Gastrocnemius medialis (tissue), 4 donors: ENCODE measurements around the gene FREM2. TPM values are rescaled to one million over a fixed set of nuclear protein-coding genes. Genes with fewer than 3 reads are reported as not detected.

ENCODE experiments used
- ATAC-seq, 2 donors: fragments of 150-250 bp; one replicate each; pipeline ENCODE4 v1.9.1; 2016
- DNase-seq, 2 donors: peaks; one replicate each; pipeline ENCODE4 v3.0.0-alpha.2; 2019
- H3K27ac ChIP-seq, 4 donors: fragments of 200-600 bp; sonication (generic); 1 replicate in 1 of 4; 2 replicates in 3 of 4; pipeline ENCODE4 v1.5.1; 2016 to 2018; ENCODE audit warnings: mild to moderate bottlenecking in 2 of 4, moderate library complexity in 1 of 4
- H3K27me3 ChIP-seq, 3 donors: fragments of 200-600 bp; sonication (generic) in 2 of 3; 1 replicate in 1 of 3; 2 replicates in 2 of 3; pipeline versions ENCODE4 v1.5.1 to v1.6.0; 2016 to 2019; ENCODE audit warnings: mild to moderate bottlenecking in 1 of 3, moderate library complexity in 1 of 3
- H3K36me3 ChIP-seq, 2 donors: fragments of 200-600 bp; sonication (generic) in 1 of 2; one replicate each; pipeline ENCODE4 v1.5.1; 2017 to 2018
- H3K4me1 ChIP-seq, 2 donors: fragments of 200-600 bp; sonication (generic) in 1 of 2; one replicate each; pipeline ENCODE4 v1.5.1; 2016 to 2017; ENCODE audit warnings: mild to moderate bottlenecking in 2 of 2
- H3K4me3 ChIP-seq, 4 donors: fragments of 200-600 bp; sonication (generic) in 3 of 4; 1 replicate in 1 of 4; 2 replicates in 3 of 4; pipeline ENCODE4 v1.5.1; 2016 to 2019; ENCODE audit warnings: mild to moderate bottlenecking in 2 of 4
- H3K9me3 ChIP-seq, 3 donors: fragments of 200-600 bp; sonication (generic) in 2 of 3; 1 replicate in 1 of 3; 2 replicates in 2 of 3; pipeline ENCODE4 v1.5.1; 2016 to 2019
- CTCF ChIP-seq, 5 experiments: fragments of 450-650 bp in 3 of 5; fragments of 200-600 bp in 2 of 5; sonication (generic) in 2 of 5; IDR thresholded peaks in 4 of 5; conservative IDR thresholded peaks in 1 of 5; 1 replicate in 4 of 5; 2 replicates in 1 of 5; pipeline ENCODE4 v1.5.1; 2016 to 2019; ENCODE audit warnings: antibody characterized with exemption in 5 of 5, mild to moderate bottlenecking in 3 of 5, moderate library complexity in 3 of 5
- POLR2A ChIP-seq, 2 donors: fragments of 450-650 bp; IDR thresholded peaks; one replicate each; pipeline ENCODE4 v1.6.1; 2017; ENCODE audit warnings: antibody characterized with exemption in 2 of 2, mild to moderate bottlenecking in 2 of 2, moderate library complexity in 2 of 2
- in situ Hi-C, 4 donors: fragments of 200-750 bp; cut with MboI; loops; one replicate each; pipeline versions ENCODE4 v1.15.0 to v1.8.0; 2017; ENCODE audit warnings: low sequenced_read_pairs in 4 of 4
- intact Hi-C: fragments of 100-400 bp; cut with DNase I; formaldehyde crosslinking; loops from one replicate; pipeline ENCODE4 v1.15.1; 2023; ENCODE audit warnings: low total_unique reads
- total RNA-seq, 4 donors: library from RNA; depleted of rRNA; stranded (reverse); fragments of >200 nt; gene quantifications; one replicate each; pipeline versions ENCODE4 v1.1.0 to v1.2.3, GENCODE V29; 2016

FREM2 gene
- total RNA-seq, 4 donors from 2014 or later: 1.3 to 6.4 (median 2.4) TPM

DNA sequence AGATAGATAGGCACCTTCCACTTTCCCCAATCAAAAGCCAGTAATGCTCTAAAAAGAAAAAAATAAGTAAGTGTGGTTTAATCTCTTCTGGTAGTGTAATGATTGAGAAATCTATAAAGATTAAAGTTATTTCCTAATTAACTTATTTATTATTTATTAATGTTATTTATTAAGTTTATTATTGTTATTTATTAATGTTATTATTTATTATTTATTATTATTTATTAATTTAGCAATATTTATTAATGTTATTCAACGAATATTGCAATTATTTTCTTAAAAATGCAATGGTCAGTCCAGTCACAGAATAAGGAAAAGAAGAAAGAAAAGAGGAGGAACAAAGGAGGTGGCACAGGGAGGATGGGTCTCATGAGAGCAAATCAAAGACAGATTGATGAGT, 100.7 kb downstream of the FREM2 start:
- no peak for ATAC-seq
- in situ Hi-C loops (no loop called here), intact Hi-C loops (no loop called here)
- Histone ChIP-seq H3K4me1 (no peaks in the 10 kb centered on the region), H3K9me3 (no peaks in the 10 kb centered on the region), H3K27ac (no peak overlapping the region), H3K36me3 (no peaks in the 10 kb centered on the region), H3K4me3 (no peak overlapping the region), H3K27me3 (no peaks in the 10 kb centered on the region)
- TF ChIP-seq CTCF (IDR thresholded peaks at IDR 0.05 in 4 of 5, conservative IDR thresholded peaks at IDR 0.05 in 1 of 5): no peak
- TF ChIP-seq POLR2A (IDR thresholded peaks at IDR 0.05): no peak
- no peak for DNase-seq

DNA sequence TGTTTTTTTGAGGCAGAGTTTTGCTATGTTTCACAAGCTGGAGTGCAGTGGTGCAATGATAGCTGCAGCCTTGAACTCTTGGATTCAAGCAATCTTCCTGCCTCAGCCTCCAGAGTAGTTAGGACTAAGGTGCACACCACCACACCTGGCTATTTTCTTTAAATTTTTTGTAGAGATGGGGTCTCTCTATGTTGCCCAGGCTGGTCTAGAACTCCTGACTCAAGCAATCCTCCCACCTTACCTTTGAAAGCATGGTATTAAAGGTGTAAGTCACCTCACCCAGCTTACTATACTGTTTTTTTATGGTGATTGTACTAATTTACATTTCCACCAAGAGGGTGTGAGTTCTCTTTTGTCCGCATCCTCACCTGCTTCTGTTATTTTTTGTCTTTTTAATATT, 110.0 kb downstream of the FREM2 start:
- ATAC-seq (no peak), DNase-seq (no peak)
- intact Hi-C loops (no loop called here), in situ Hi-C loops (no loop called here)
- no peaks in the 10 kb centered on the region for H3K4me1 ChIP-seq
- no peaks in the 10 kb centered on the region for H3K36me3 ChIP-seq
- no peak overlapping the region for H3K27ac ChIP-seq
- TF ChIP-seq POLR2A (IDR thresholded peaks at IDR 0.05): no peak
- TF ChIP-seq CTCF (IDR thresholded peaks at IDR 0.05 in 4 of 5, conservative IDR thresholded peaks at IDR 0.05 in 1 of 5): no peak
- H3K27me3 ChIP-seq: no peaks in the 10 kb centered on the region
- no peak overlapping the region for H3K4me3 ChIP-seq
- no peaks in the 10 kb centered on the region for H3K9me3 ChIP-seq

DNA sequence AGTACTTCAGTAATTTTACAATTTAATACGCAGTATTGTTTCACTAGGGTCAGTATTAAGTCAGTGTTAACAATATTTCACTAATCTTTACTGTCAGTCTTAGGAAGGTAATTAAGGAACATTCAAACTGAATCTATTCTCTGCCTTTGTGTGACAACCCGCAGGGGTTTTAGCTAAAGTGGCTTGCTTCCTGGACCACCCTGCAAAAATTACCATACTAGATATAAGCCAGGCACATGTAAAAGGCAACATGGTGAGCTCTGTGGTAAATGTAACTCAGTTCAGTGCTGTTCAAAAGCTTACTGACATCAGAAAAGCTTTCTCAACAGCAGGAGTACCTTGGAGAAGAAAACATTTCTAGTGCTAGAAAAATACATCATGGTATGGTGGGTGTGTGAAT, 116.7 kb downstream of the FREM2 start:
- TF ChIP-seq CTCF (IDR thresholded peaks at IDR 0.05 in 4 of 5, conservative IDR thresholded peaks at IDR 0.05 in 1 of 5): no peak
- no peak for TF ChIP-seq POLR2A (IDR thresholded peaks at IDR 0.05)
- no peak overlapping the region for H3K4me3 ChIP-seq
- no peaks in the 10 kb centered on the region for H3K36me3 ChIP-seq
- no peaks in the 10 kb centered on the region for H3K9me3 ChIP-seq
- no peak for DNase-seq
- no peaks in the 10 kb centered on the region for H3K27me3 ChIP-seq
- ATAC-seq: no peak
- intact Hi-C loops (no loop called here), in situ Hi-C loops (no loop called here)
- no peak overlapping the region for H3K27ac ChIP-seq
- H3K4me1 ChIP-seq: no peaks in the 10 kb centered on the region

- ATAC-seq (no peak), DNase-seq (no peak)
- no peak for TF ChIP-seq CTCF (IDR thresholded peaks at IDR 0.05 in 4 of 5, conservative IDR thresholded peaks at IDR 0.05 in 1 of 5)
- TF ChIP-seq POLR2A (IDR thresholded peaks at IDR 0.05): no peak
- Histone ChIP-seq H3K27me3 (no peaks in the 10 kb centered on the region), H3K9me3 (no peaks in the 10 kb centered on the region), H3K27ac (no peak overlapping the region), H3K4me1 (no peaks in the 10 kb centered on the region), H3K36me3 (no peaks in the 10 kb centered on the region), H3K4me3 (no peak overlapping the region)
- intact Hi-C loops: no loop called here
- in situ Hi-C loops: no loop called here
Measured at GRCh38 chr13:38804061-38804460, 117.2 kb downstream of the FREM2 start.

GRCh38 chr13:38804536-38804935, 117.7 kb downstream of the FREM2 start:
- intact Hi-C loops (no loop called here), in situ Hi-C loops (no loop called here)
- Histone ChIP-seq H3K4me1 (no peaks in the 10 kb centered on the region), H3K27ac (no peak overlapping the region), H3K27me3 (no peaks in the 10 kb centered on the region), H3K4me3 (no peak overlapping the region), H3K9me3 (peaks cover 0 to 1% (median 0%) of the 10 kb centered on the region in 3 donors), H3K36me3 (no peaks in the 10 kb centered on the region)
- DNase-seq (no peak), ATAC-seq (no peak)
- TF ChIP-seq POLR2A (IDR thresholded peaks at IDR 0.05) (no peak), CTCF (IDR thresholded peaks at IDR 0.05 in 4 of 5, conservative IDR thresholded peaks at IDR 0.05 in 1 of 5) (no peak)
